ENCODE data around the gene CTNNAL1.

Gene CTNNAL1

DNA sequence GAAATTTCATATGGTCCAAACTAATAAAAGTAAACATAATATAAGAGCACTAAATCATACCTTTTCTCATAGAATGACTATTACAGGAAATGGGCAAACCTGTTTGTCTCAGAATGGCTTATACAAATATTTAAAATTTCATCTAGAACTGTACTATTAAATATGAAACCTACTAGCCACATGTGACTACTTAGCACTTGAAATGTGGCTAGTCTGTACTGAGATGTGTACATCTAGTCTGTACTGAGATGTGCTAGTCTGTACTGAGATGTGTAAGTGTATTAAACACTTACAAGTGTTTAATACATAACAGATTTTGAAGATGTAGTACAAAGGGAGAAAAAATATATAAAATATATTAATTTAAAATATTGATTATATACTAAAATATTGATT, 56.7 kb downstream of the CTNNAL1 start:
- Histone ChIP-seq H3K4me1 (ENCODE audit: control extremely low read depth in 1 of 4, control insufficient read depth in 4 of 4, insufficient read depth in 4 of 4, low read length in 3 of 4) (peaks cover 0 to 4% (median 0%) of the 10 kb centered on the region in 4 experiments), H3K4me3 (ENCODE audit: control insufficient read depth in 1 of 7, extremely low read depth in 1 of 7, insufficient read depth in 4 of 7, low read depth in 2 of 7, low read length in 6 of 7) (no peak overlapping the region), H3K36me3 (ENCODE audit: control insufficient read depth in 4 of 4, insufficient read depth in 4 of 4, low read length in 3 of 4) (no peaks in the 10 kb centered on the region), H3K27me3 (replicated peaks in 2 of 5; ENCODE audit: control insufficient read depth in 4 of 5, insufficient read depth in 5 of 5, low read length in 4 of 5) (no peaks in the 10 kb centered on the region), H3K27ac (ENCODE audit: insufficient read depth in 1 of 2, low read depth in 1 of 2, low read length in 2 of 2, poor library complexity in 1 of 2, severe bottlenecking in 2 of 2) (no peak overlapping the region), H3K9me3 (ENCODE audit: control extremely low read depth in 1 of 5, control insufficient read depth in 4 of 5, insufficient read depth in 2 of 5, low read depth in 1 of 5, low read length in 4 of 5) (no peaks in the 10 kb centered on the region)
- DNase-seq: no peak
- ChIA-PET CTCF (no interaction called here), POLR2A (no interaction called here)

DNA sequence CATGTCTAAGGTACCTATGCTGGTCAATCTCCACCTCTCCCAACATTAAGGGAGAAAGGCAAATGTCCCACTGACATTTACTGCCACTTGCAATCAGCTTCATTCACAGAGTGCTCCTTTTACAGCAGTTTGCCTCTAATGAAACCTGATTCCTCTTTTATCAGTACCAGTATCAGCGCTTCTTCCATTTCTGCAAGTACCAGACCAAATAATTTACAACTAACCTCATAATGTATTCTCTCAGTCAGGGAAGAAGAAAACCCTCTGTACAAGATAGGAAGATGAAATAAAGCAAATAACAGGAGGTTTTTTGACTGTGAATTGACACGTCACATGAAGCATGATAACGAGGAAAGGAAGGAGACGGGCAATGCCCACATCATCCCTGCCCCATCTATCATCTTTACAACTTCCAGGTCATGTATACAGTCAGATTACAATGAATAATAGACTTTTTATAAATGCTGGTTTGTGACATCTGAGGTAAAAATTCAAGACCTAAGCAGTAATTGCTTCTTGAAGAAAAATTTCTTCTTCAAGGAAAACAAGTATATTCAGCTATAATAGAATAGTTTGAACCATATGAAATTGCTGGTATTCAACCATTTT, 57.2 kb downstream of the CTNNAL1 start:
- Histone ChIP-seq H3K4me1 (ENCODE audit: control extremely low read depth in 1 of 4, control insufficient read depth in 4 of 4, insufficient read depth in 4 of 4, low read length in 3 of 4) (peaks cover 0 to 4% (median 0%) of the 10 kb centered on the region in 4 experiments), H3K27me3 (replicated peaks in 2 of 5; ENCODE audit: control insufficient read depth in 4 of 5, insufficient read depth in 5 of 5, low read length in 4 of 5) (no peaks in the 10 kb centered on the region), H3K27ac (ENCODE audit: insufficient read depth in 1 of 2, low read depth in 1 of 2, low read length in 2 of 2, poor library complexity in 1 of 2, severe bottlenecking in 2 of 2) (no peak overlapping the region), H3K36me3 (ENCODE audit: control insufficient read depth in 4 of 4, insufficient read depth in 4 of 4, low read length in 3 of 4) (peaks cover 0 to 3% (median 0%) of the 10 kb centered on the region in 4 experiments), H3K4me3 (ENCODE audit: control insufficient read depth in 1 of 7, extremely low read depth in 1 of 7, insufficient read depth in 4 of 7, low read depth in 2 of 7, low read length in 6 of 7) (no peak overlapping the region), H3K9me3 (ENCODE audit: control extremely low read depth in 1 of 5, control insufficient read depth in 4 of 5, insufficient read depth in 2 of 5, low read depth in 1 of 5, low read length in 4 of 5) (no peaks in the 10 kb centered on the region)
- ChIA-PET POLR2A (no interaction called here), CTCF (interaction anchor here (3.2 kb wide), 1 partner anchor 7 kb away, joined by 13 read pairs; no protein-coding TSS in a partner anchor)
- no peak for DNase-seq
- no CpG with 5 or more reads among the region's 4 CpGs for WGBS (ENCODE audit: insufficient coverage)

DNA sequence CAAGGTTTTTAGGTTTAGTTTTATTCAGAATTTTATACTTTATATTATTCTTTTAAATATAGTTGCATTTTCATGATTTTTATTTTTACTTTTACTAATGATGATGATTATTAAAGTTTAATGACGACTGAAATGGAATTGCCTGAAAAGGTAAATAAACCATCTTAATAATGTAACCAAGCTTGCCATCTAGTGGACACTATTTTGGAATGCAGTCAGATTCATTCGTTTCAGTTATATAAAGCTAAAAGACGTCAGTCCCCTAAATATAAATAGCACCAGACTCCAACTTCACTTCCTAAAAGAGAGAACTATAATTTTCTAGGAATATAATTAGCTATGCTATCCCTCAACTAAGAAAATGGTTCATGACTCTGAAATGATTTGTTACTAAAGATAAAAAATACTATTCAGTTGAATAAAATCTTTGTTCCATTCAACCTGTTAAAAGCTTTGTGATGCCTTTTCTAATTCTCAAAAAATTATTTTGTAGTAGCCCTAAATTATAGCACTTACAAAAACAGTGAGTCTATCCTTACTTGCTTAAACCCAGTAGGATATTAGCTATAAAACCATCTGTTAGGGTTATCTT, 59.2 kb downstream of the CTNNAL1 start:
- CTCF ChIA-PET: interaction anchor here (0.6 to 4.4 kb wide), 7 partner anchors 9 to 131 kb away, joined by 3 to 21 read pairs (median 3); no protein-coding TSS in a partner anchor
- Histone ChIP-seq H3K27ac (ENCODE audit: insufficient read depth in 1 of 2, low read depth in 1 of 2, low read length in 2 of 2, poor library complexity in 1 of 2, severe bottlenecking in 2 of 2) (no peak overlapping the region), H3K27me3 (replicated peaks in 2 of 5; ENCODE audit: control insufficient read depth in 4 of 5, insufficient read depth in 5 of 5, low read length in 4 of 5) (no peaks in the 10 kb centered on the region), H3K9me3 (ENCODE audit: control extremely low read depth in 1 of 5, control insufficient read depth in 4 of 5, insufficient read depth in 2 of 5, low read depth in 1 of 5, low read length in 4 of 5) (no peaks in the 10 kb centered on the region), H3K4me1 (ENCODE audit: control extremely low read depth in 1 of 4, control insufficient read depth in 4 of 4, insufficient read depth in 4 of 4, low read length in 3 of 4) (peaks cover 0 to 4% (median 0%) of the 10 kb centered on the region in 4 experiments), H3K36me3 (ENCODE audit: control insufficient read depth in 4 of 4, insufficient read depth in 4 of 4, low read length in 3 of 4) (peaks cover 0 to 3% (median 0%) of the 10 kb centered on the region in 4 experiments), H3K4me3 (ENCODE audit: control insufficient read depth in 1 of 7, extremely low read depth in 1 of 7, insufficient read depth in 4 of 7, low read depth in 2 of 7, low read length in 6 of 7) (no peak overlapping the region)
- peak; percentile 48 to 68 (median 67) for DNase-seq
- POLR2A ChIA-PET: interaction anchor here (0.6 kb wide), 1 partner anchor 145 kb away, joined by 3 read pairs; no protein-coding TSS in a partner anchor
- WGBS (ENCODE audit: insufficient coverage): no CpG with 5 or more reads among the region's 3 CpGs

DNA sequence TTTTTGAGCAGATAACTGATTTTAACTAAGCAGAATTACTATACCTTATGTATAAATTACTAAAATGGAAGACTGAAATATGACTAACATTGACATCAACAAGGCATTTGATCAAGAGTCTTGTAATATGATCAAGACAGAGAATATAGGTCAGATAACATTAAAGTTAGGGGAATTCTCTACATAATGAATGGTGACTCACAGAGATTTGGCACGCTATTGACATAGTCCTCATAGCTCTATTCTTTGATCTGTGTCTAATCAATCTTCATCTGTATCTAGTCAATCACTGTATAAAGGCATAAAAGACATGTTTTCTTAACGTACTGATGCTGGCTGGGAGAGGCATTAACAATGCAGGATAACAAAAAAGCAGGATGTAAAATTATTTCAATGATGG, 61.7 kb downstream of the CTNNAL1 start:
- H3K4me3 ChIP-seq (ENCODE audit: control insufficient read depth in 1 of 7, extremely low read depth in 1 of 7, insufficient read depth in 4 of 7, low read depth in 2 of 7, low read length in 6 of 7): no peak overlapping the region
- POLR2A ChIA-PET: no interaction called here
- peaks cover 0 to 4% (median 0%) of the 10 kb centered on the region in 4 experiments for H3K4me1 ChIP-seq (ENCODE audit: control extremely low read depth in 1 of 4, control insufficient read depth in 4 of 4, insufficient read depth in 4 of 4, low read length in 3 of 4)
- H3K36me3 ChIP-seq (ENCODE audit: control insufficient read depth in 4 of 4, insufficient read depth in 4 of 4, low read length in 3 of 4): peaks cover 0 to 3% (median 0%) of the 10 kb centered on the region in 4 experiments
- H3K27me3 ChIP-seq (replicated peaks in 2 of 5; ENCODE audit: control insufficient read depth in 4 of 5, insufficient read depth in 5 of 5, low read length in 4 of 5): no peaks in the 10 kb centered on the region
- no peak for DNase-seq
- no peaks in the 10 kb centered on the region for H3K9me3 ChIP-seq (ENCODE audit: control extremely low read depth in 1 of 5, control insufficient read depth in 4 of 5, insufficient read depth in 2 of 5, low read depth in 1 of 5, low read length in 4 of 5)
- no peak overlapping the region for H3K27ac ChIP-seq (ENCODE audit: insufficient read depth in 1 of 2, low read depth in 1 of 2, low read length in 2 of 2, poor library complexity in 1 of 2, severe bottlenecking in 2 of 2)
- 100% methylated on average over 1 of the region's 2 CpGs for WGBS (ENCODE audit: insufficient coverage)
- CTCF ChIA-PET: interaction anchor here (1.1 to 4.4 kb wide), 3 partner anchors 9 to 52 kb away, joined by 3 to 21 read pairs (median 3); partner anchors contain the start of gene ABITRAM

DNA sequence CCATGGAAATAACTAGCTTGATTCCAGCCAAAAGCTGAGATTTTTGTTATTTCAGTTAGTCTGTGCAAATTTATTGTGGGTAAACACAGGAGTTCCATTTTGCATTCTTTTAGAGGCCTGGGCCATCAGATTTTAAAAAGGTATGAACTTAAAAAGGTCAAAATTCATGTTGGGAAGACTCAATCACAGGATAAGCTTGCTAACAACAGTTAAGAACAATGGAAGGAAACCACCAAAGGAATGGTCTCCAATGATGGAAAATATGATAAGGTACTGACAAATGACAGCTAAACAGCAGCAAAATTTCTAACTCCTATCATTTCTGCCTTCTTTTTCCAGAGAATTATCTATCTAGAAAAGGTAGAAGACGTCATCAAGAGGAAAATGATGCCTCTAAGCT, 63.1 kb downstream of the CTNNAL1 start:
- POLR2A ChIA-PET: no interaction called here
- Histone ChIP-seq H3K36me3 (ENCODE audit: control insufficient read depth in 4 of 4, insufficient read depth in 4 of 4, low read length in 3 of 4) (peaks cover 0 to 3% (median 0%) of the 10 kb centered on the region in 4 experiments), H3K4me1 (ENCODE audit: control extremely low read depth in 1 of 4, control insufficient read depth in 4 of 4, insufficient read depth in 4 of 4, low read length in 3 of 4) (peaks cover 0 to 4% (median 0%) of the 10 kb centered on the region in 4 experiments), H3K27ac (ENCODE audit: insufficient read depth in 1 of 2, low read depth in 1 of 2, low read length in 2 of 2, poor library complexity in 1 of 2, severe bottlenecking in 2 of 2) (no peak overlapping the region), H3K9me3 (ENCODE audit: control extremely low read depth in 1 of 5, control insufficient read depth in 4 of 5, insufficient read depth in 2 of 5, low read depth in 1 of 5, low read length in 4 of 5) (no peaks in the 10 kb centered on the region), H3K4me3 (ENCODE audit: control insufficient read depth in 1 of 7, extremely low read depth in 1 of 7, insufficient read depth in 4 of 7, low read depth in 2 of 7, low read length in 6 of 7) (no peak overlapping the region), H3K27me3 (replicated peaks in 2 of 5; ENCODE audit: control insufficient read depth in 4 of 5, insufficient read depth in 5 of 5, low read length in 4 of 5) (no peaks in the 10 kb centered on the region)
- DNase-seq: no peak
- CTCF ChIA-PET: interaction anchor here (0.9 to 1.1 kb wide), 2 partner anchors 21 to 373 kb away, joined by 3 read pairs; no protein-coding TSS in a partner anchor
- WGBS (ENCODE audit: insufficient coverage): 89% methylated on average over 1 of the region's 1 CpG

DNA sequence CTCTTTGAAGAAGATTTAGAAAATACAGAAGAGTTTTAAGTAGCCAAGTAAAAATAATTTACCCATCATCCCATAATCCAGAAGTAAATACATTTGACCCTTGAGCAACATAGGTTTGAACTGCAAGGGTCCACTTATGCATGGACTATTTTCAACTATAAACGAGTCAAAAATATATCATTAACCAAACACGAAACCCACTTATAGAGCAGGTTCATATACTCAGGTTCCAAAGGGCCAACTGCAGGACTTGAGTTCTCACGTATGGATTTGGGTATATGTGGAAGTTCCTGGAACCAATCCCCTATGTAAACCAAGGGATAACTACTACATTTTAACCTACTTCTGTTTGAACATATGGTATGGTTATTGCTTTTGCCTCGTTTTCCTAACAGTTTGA, 73.3 kb downstream of the CTNNAL1 start:
- Histone ChIP-seq H3K9me3 (ENCODE audit: control extremely low read depth in 1 of 5, control insufficient read depth in 4 of 5, insufficient read depth in 2 of 5, low read depth in 1 of 5, low read length in 4 of 5) (no peaks in the 10 kb centered on the region), H3K27ac (ENCODE audit: insufficient read depth in 1 of 2, low read depth in 1 of 2, low read length in 2 of 2, poor library complexity in 1 of 2, severe bottlenecking in 2 of 2) (no peak overlapping the region), H3K4me1 (ENCODE audit: control extremely low read depth in 1 of 4, control insufficient read depth in 4 of 4, insufficient read depth in 4 of 4, low read length in 3 of 4) (peaks cover 0 to 6% (median 3%) of the 10 kb centered on the region in 4 experiments), H3K27me3 (replicated peaks in 2 of 5; ENCODE audit: control insufficient read depth in 4 of 5, insufficient read depth in 5 of 5, low read length in 4 of 5) (no peaks in the 10 kb centered on the region), H3K36me3 (ENCODE audit: control insufficient read depth in 4 of 4, insufficient read depth in 4 of 4, low read length in 3 of 4) (peaks cover 9 to 19% (median 14%) of the 10 kb centered on the region in 4 experiments), H3K4me3 (ENCODE audit: control insufficient read depth in 1 of 7, extremely low read depth in 1 of 7, insufficient read depth in 4 of 7, low read depth in 2 of 7, low read length in 6 of 7) (no peak overlapping the region)
- WGBS (ENCODE audit: insufficient coverage): no CpG with 5 or more reads among the region's 4 CpGs
- no peak for DNase-seq
- CTCF ChIA-PET: no interaction called here
- POLR2A ChIA-PET: no interaction called here

DNA sequence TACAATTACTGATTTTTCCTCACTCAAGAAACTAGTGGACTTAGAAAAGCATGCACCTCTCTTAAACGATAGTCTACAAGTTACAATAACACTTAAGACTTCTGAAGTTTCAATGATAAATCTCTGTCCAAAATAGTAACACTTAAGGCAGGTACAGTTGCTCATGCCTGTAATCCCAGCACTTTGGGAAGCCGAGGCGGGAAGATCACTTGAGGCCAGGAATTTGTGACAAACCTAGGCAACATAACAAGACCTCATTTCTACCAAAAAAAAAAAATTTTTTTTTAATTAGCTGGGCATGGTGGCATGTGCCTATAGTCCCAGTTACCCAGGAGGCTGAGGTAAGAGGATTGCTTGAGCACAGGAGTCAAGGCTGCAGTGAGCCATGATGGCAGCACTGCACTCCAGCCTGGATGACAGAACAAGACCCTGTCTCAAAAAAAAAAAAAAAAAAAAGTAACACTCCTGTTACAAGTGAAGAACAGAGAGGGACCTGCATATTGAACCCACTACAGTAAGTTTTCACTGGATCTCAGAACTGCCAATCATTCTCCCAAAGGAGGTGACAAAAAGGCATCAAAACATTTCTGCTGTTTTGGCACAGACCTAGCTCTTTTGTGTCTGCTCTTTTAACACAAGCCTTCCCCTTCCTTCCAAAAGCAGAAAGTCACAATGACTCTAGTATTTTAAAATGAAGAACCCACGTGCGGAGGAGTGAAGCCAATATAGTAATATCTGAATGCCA, 75.6 kb downstream of the CTNNAL1 start:
- 91% methylated on average over 1 of the region's 5 CpGs for WGBS (ENCODE audit: insufficient coverage)
- no peaks in the 10 kb centered on the region for H3K9me3 ChIP-seq (ENCODE audit: control extremely low read depth in 1 of 5, control insufficient read depth in 4 of 5, insufficient read depth in 2 of 5, low read depth in 1 of 5, low read length in 4 of 5)
- ChIA-PET POLR2A (no interaction called here), CTCF (no interaction called here)
- peaks cover 4 to 20% (median 14%) of the 10 kb centered on the region in 4 experiments for H3K4me1 ChIP-seq (ENCODE audit: control extremely low read depth in 1 of 4, control insufficient read depth in 4 of 4, insufficient read depth in 4 of 4, low read length in 3 of 4)
- H3K27ac ChIP-seq (ENCODE audit: insufficient read depth in 1 of 2, low read depth in 1 of 2, low read length in 2 of 2, poor library complexity in 1 of 2, severe bottlenecking in 2 of 2): no peak overlapping the region
- no peak for DNase-seq
- no peaks in the 10 kb centered on the region for H3K27me3 ChIP-seq (replicated peaks in 2 of 5; ENCODE audit: control insufficient read depth in 4 of 5, insufficient read depth in 5 of 5, low read length in 4 of 5)
- no peak overlapping the region for H3K4me3 ChIP-seq (ENCODE audit: control insufficient read depth in 1 of 7, extremely low read depth in 1 of 7, insufficient read depth in 4 of 7, low read depth in 2 of 7, low read length in 6 of 7)
- H3K36me3 ChIP-seq (ENCODE audit: control insufficient read depth in 4 of 4, insufficient read depth in 4 of 4, low read length in 3 of 4): peaks cover 7 to 19% (median 14%) of the 10 kb centered on the region in 4 experiments
